ENCODE results near the gene AHRR.
A peak's percentile ranks its signal among the peaks of the same experiment; 100 is the strongest.
"Not testable (repeated sequence)": the region's sequence is repeated elsewhere in the genome, so short reads cannot be mapped to it uniquely, and the experiment has no call there.

Gene AHRR

GRCh38 chr5:398475-399295, 77.2 kb downstream of the AHRR start:
- peak; percentile 57 for DNase-seq

- peak; percentile 99 for DNase-seq
Observed at GRCh38 chr5:399296-400281, 78.1 kb downstream of the AHRR start.

GRCh38 chr5:400282-401145, 79.0 kb downstream of the AHRR start:
- no peak for DNase-seq

GRCh38 chr5:401146-402034, 79.9 kb downstream of the AHRR start:
- peak; percentile 37 for DNase-seq

- DNase-seq: not testable (repeated sequence)
Observed at GRCh38 chr5:402219-402614, 80.7 kb downstream of the AHRR start.

- DNase-seq: no peak
Observed at GRCh38 chr5:402615-403359, 81.3 kb downstream of the AHRR start.

- no peak for DNase-seq
Observed at GRCh38 chr5:403995-404394, 82.5 kb downstream of the AHRR start.

- no peak for DNase-seq
Observed at GRCh38 chr5:404666-405241, 83.2 kb downstream of the AHRR start.

GRCh38 chr5:405421-405820, 83.9 kb downstream of the AHRR start:
- no peak for DNase-seq

GRCh38 chr5:406041-406440, 84.5 kb downstream of the AHRR start:
- DNase-seq: no peak

- no peak for DNase-seq
Observed at GRCh38 chr5:407051-407450, 85.5 kb downstream of the AHRR start.

- DNase-seq: peak; percentile 70
Observed at GRCh38 chr5:407801-408268, 86.3 kb downstream of the AHRR start.

GRCh38 chr5:410911-411517, 89.5 kb downstream of the AHRR start:
- peak; percentile 58 for DNase-seq

GRCh38 chr5:411728-412127, 90.2 kb downstream of the AHRR start:
- DNase-seq: peak; percentile 50

GRCh38 chr5:414991-415927, 93.7 kb downstream of the AHRR start:
- DNase-seq: not testable (repeated sequence)

- no peak for DNase-seq
Observed at GRCh38 chr5:415928-416635, 94.6 kb downstream of the AHRR start.

GRCh38 chr5:416636-416960, 95.1 kb downstream of the AHRR start:
- DNase-seq: no peak

Data from DMS153 (cell line).